AG04449 (cell line): Measurements from ENCODE around the gene DEK.
A peak's percentile ranks its signal among the peaks of the same experiment; 100 is the strongest.
"Not testable (repeated sequence)": the region's sequence is repeated elsewhere in the genome, so short reads cannot be mapped to it uniquely, and the experiment has no call there.

ENCODE experiments used
- CTCF ChIA-PET: fragments of 350-600 bp; formaldehyde crosslinking; extraction: SDS; loops from one replicate; lab custom pipeline; 2021; ENCODE audit warnings: antibody characterized with exemption; lab: Yijun Ruan, JAX
- POLR2A ChIA-PET: fragments of 400-600, 350-600 bp; formaldehyde crosslinking; extraction: SDS; loops from one replicate; lab custom pipeline; 2020; ENCODE audit warnings: antibody characterized with exemption, inconsistent platforms; lab: Yijun Ruan, JAX
- DNase-seq: peaks from one replicate; pipeline ENCODE4 v3.0.0-alpha.2; 2010; ENCODE audit warnings: low read depth, low spot score
- H3K4me3 ChIP-seq: 2 replicates; pipeline ENCODE4 v1.5.1; 2011; ENCODE audit warnings: low read depth, mild to moderate bottlenecking, control low read depth, low read length
- CTCF ChIP-seq: IDR thresholded peaks from one replicate; pipeline ENCODE4 v1.5.1; 2011; ENCODE audit warnings: mild to moderate bottlenecking, moderate library complexity, low read length, control low read depth, inconsistent platforms; ENCODE audit not compliant: insufficient read depth; ENCODE audit errors: missing control alignments

DEK gene

GRCh38 chr6:18264219-18264922, at the start of gene DEK:
Gene DEK (minus strand): TSS chr6:18264530. CDS start chr6:18263987, 543 bp downstream.
- H3K4me3 ChIP-seq: peak within 1 kb of the TSS; percentile 93
- POLR2A ChIA-PET: interaction anchor here (1.1 to 1.2 kb wide), 2 partner anchors 9 to 23 kb away, joined by 3 to 4 read pairs; no protein-coding TSS in a partner anchor
- CTCF ChIA-PET: interaction anchor here (0.8 to 1.9 kb wide), 4 partner anchors 15 to 238 kb away, joined by 3 to 9 read pairs (median 5); no protein-coding TSS in a partner anchor
- peak; percentile 63 for TF ChIP-seq CTCF
- no peak for DNase-seq

- no peak overlapping the region for H3K4me3 ChIP-seq
- ChIA-PET CTCF (interaction anchor here (0.7 to 4.1 kb wide), 5 partner anchors 11 to 196 kb away, joined by 3 to 33 read pairs (median 5); no protein-coding TSS in a partner anchor), POLR2A (no interaction called here)
- DNase-seq: no peak
- TF ChIP-seq CTCF: no peak
Observed at GRCh38 chr6:18312368-18312767, 48.0 kb upstream of the DEK start.

- POLR2A ChIA-PET, H3K4me3 ChIP-seq, DNase-seq: not testable (repeated sequence)
- CTCF ChIA-PET: interaction anchor here (1.3 to 3.6 kb wide), 2 partner anchors 15 to 194 kb away, joined by 9 to 14 read pairs; no protein-coding TSS in a partner anchor
Observed at GRCh38 chr6:18310010-18310409, 45.7 kb upstream of the DEK start.

GRCh38 chr6:18309046-18309445, 44.7 kb upstream of the DEK start:
- DNase-seq: no peak
- TF ChIP-seq CTCF: no peak
- ChIA-PET POLR2A (no interaction called here), CTCF (no interaction called here)
- no peak overlapping the region for H3K4me3 ChIP-seq

GRCh38 chr6:18308070-18308735, 43.9 kb upstream of the DEK start:
- ChIA-PET POLR2A (no interaction called here), CTCF (interaction anchor here (0.7 to 2.6 kb wide), 6 partner anchors 8 to 288 kb away, joined by 3 to 18 read pairs (median 4); no protein-coding TSS in a partner anchor)
- no peak overlapping the region for H3K4me3 ChIP-seq
- DNase-seq: peak; percentile 59
- TF ChIP-seq CTCF: no peak

GRCh38 chr6:18306977-18307376, 42.6 kb upstream of the DEK start:
- ChIA-PET POLR2A (interaction anchor here (0.5 kb wide), 1 partner anchor 975 kb away, joined by 3 read pairs; no protein-coding TSS in a partner anchor), CTCF (interaction anchor here (0.9 to 2.6 kb wide), 6 partner anchors 12 to 289 kb away, joined by 3 to 18 read pairs (median 4); no protein-coding TSS in a partner anchor)
- no peak overlapping the region for H3K4me3 ChIP-seq
- TF ChIP-seq CTCF: no peak
- peak; percentile 91 for DNase-seq
